ENCODE results near the gene PLEKHS1.

- TF ChIP-seq, protein P1, sequence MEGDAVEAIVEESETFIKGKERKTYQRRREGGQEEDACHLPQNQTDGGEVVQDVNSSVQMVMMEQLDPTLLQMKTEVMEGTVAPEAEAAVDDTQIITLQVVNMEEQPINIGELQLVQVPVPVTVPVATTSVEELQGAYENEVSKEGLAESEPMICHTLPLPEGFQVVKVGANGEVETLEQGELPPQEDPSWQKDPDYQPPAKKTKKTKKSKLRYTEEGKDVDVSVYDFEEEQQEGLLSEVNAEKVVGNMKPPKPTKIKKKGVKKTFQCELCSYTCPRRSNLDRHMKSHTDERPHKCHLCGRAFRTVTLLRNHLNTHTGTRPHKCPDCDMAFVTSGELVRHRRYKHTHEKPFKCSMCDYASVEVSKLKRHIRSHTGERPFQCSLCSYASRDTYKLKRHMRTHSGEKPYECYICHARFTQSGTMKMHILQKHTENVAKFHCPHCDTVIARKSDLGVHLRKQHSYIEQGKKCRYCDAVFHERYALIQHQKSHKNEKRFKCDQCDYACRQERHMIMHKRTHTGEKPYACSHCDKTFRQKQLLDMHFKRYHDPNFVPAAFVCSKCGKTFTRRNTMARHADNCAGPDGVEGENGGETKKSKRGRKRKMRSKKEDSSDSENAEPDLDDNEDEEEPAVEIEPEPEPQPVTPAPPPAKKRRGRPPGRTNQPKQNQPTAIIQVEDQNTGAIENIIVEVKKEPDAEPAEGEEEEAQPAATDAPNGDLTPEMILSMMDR (IDR thresholded peaks at IDR 0.05) = no peak
- TF ChIP-seq POLR2A (IDR thresholded peaks at IDR 0.05) = no peak
These were observed 70.7 kb downstream of the PLEKHS1 start for GRCh38 chr10:113822174-113822573.

All from lower leg skin (tissue), 3 donors.